Glutamatergic neuron (in vitro differentiated cells): Measurements from ENCODE around the gene KRT9. TPM values are rescaled to one million over a fixed set of nuclear protein-coding genes. Genes with fewer than 3 reads are reported as not detected.
"Not testable (repeated sequence)": the region's sequence is repeated elsewhere in the genome, so short reads cannot be mapped to it uniquely, and the experiment has no call there.

Source experiments
- DNase-seq: peaks from one replicate; pipeline ENCODE4 v3.0.0; 2022
- H3K27ac Mint-ChIP-seq: one replicate; pipeline ENCODE4 v1.8.0; 2020; ENCODE audit warnings: mild to moderate bottlenecking, mixed read lengths, inconsistent platforms; ENCODE audit not compliant: unreplicated experiment
- H3K27me3 Mint-ChIP-seq: one replicate; pipeline ENCODE4 v1.8.0; 2020; ENCODE audit warnings: mild to moderate bottlenecking, moderate library complexity, mixed read lengths, inconsistent platforms; ENCODE audit not compliant: unreplicated experiment
- H3K36me3 Mint-ChIP-seq: one replicate; pipeline ENCODE4 v1.8.0; 2020; ENCODE audit warnings: mild to moderate bottlenecking, mixed read lengths, inconsistent platforms; ENCODE audit not compliant: unreplicated experiment
- H3K4me1 Mint-ChIP-seq: one replicate; pipeline ENCODE4 v1.8.0; 2020; ENCODE audit warnings: mild to moderate bottlenecking, low read depth, mixed read lengths, inconsistent platforms; ENCODE audit not compliant: unreplicated experiment
- H3K4me3 Mint-ChIP-seq: one replicate; pipeline ENCODE4 v1.8.0; 2020; ENCODE audit warnings: mild to moderate bottlenecking, mixed read lengths, inconsistent platforms; ENCODE audit not compliant: unreplicated experiment
- H3K9me3 Mint-ChIP-seq: one replicate; pipeline ENCODE4 v1.8.0; 2020; ENCODE audit warnings: mild to moderate bottlenecking, moderate library complexity, mixed read lengths, inconsistent platforms; ENCODE audit not compliant: unreplicated experiment
- CTCF ChIP-seq: fragments of 200-600 bp; sonication (generic); IDR thresholded peaks from one replicate; pipeline ENCODE4 v1.5.0; 2021; ENCODE audit not compliant: partially characterized antibody, unreplicated experiment
- total RNA-seq: library from RNA; stranded (reverse); fragmentation: NEBNext Ultra II Directional; extraction: Animal tissue kit (Norgen Biotek cat#: 25700); gene quantifications from one replicate; pipeline ENCODE4 v1.2.1, GENCODE V29; 2021; ENCODE audit not compliant: unreplicated experiment

The KRT9 gene
- total RNA-seq, 1 donor from 2014 or later: not detected

- no peak for TF ChIP-seq CTCF
- peak; percentile 2 for DNase-seq
- Mint-ChIP-seq H3K27me3 (peaks cover 2% of the 10 kb centered on the region), H3K36me3 (peaks cover 6% of the 10 kb centered on the region), H3K4me1 (no peaks in the 10 kb centered on the region), H3K27ac (no peak overlapping the region), H3K9me3 (peaks cover 3% of the 10 kb centered on the region), H3K4me3 (no peak overlapping the region)
These were observed 46.6 kb upstream of the KRT9 start for GRCh38 chr17:41618341-41619035.

GRCh38 chr17:41617698-41618097 lies 45.8 kb upstream of the KRT9 start:
- Mint-ChIP-seq H3K27me3 (peaks cover 5% of the 10 kb centered on the region), H3K9me3 (peaks cover 3% of the 10 kb centered on the region), H3K4me3 (no peak overlapping the region), H3K36me3 (peaks cover 6% of the 10 kb centered on the region), H3K4me1 (no peaks in the 10 kb centered on the region), H3K27ac (no peak overlapping the region)
- DNase-seq: peak; percentile 9
- TF ChIP-seq CTCF: no peak

- peak; percentile 9 for DNase-seq
- peaks cover 6% of the 10 kb centered on the region for H3K36me3 Mint-ChIP-seq
- no peak overlapping the region for H3K4me3 Mint-ChIP-seq
- peaks cover 3% of the 10 kb centered on the region for H3K9me3 Mint-ChIP-seq
- H3K27me3 Mint-ChIP-seq: peaks cover 6% of the 10 kb centered on the region
- H3K4me1 Mint-ChIP-seq: no peaks in the 10 kb centered on the region
- H3K27ac Mint-ChIP-seq: no peak overlapping the region
- TF ChIP-seq CTCF: no peak
These were observed 45.3 kb upstream of the KRT9 start for GRCh38 chr17:41617136-41617535.

- H3K36me3 Mint-ChIP-seq, H3K4me1 Mint-ChIP-seq, H3K27ac Mint-ChIP-seq, H3K27me3 Mint-ChIP-seq, H3K9me3 Mint-ChIP-seq, H3K4me3 Mint-ChIP-seq: not testable (repeated sequence)
- peak; percentile 11 for DNase-seq
These were observed 44.6 kb upstream of the KRT9 start for GRCh38 chr17:41616486-41616885.

- Mint-ChIP-seq H3K4me1 (no peaks in the 10 kb centered on the region), H3K27ac (no peak overlapping the region), H3K4me3 (no peak overlapping the region), H3K36me3 (peaks cover 6% of the 10 kb centered on the region), H3K27me3 (peaks cover 6% of the 10 kb centered on the region), H3K9me3 (no peaks in the 10 kb centered on the region)
- no peak for DNase-seq
- no peak for TF ChIP-seq CTCF
These were observed 43.6 kb upstream of the KRT9 start for GRCh38 chr17:41615454-41615853.

GRCh38 chr17:41614767-41615166 lies 42.9 kb upstream of the KRT9 start:
- not testable (repeated sequence) for H3K27me3 Mint-ChIP-seq, H3K27ac Mint-ChIP-seq, H3K4me1 Mint-ChIP-seq, H3K4me3 Mint-ChIP-seq, H3K9me3 Mint-ChIP-seq, H3K36me3 Mint-ChIP-seq
- peak; percentile 0 for DNase-seq
